Karpas-422 (cell line): ENCODE data around the gene SPEF2. TPM values are rescaled to one million over a fixed set of nuclear protein-coding genes. Genes with fewer than 3 reads are reported as not detected.

Experiments
- DNase-seq: peaks from one replicate; pipeline ENCODE4 v3.0.0-alpha.2; 2015
- H2AFZ ChIP-seq: fragments of 200-600 bp; sonication (generic); 2 replicates; pipeline ENCODE4 v1.6.1; 2014; ENCODE audit warnings: antibody characterized with exemption, low read length, mixed read lengths
- H3K27ac ChIP-seq: fragments of 200-600 bp; sonication (generic); 2 replicates; pipeline ENCODE4 v1.5.1; 2014; ENCODE audit warnings: mild to moderate bottlenecking, low read length, moderate library complexity
- H3K27me3 ChIP-seq: fragments of 200-600 bp; sonication (generic); 2 replicates; pipeline ENCODE4 v1.6.1; 2014; ENCODE audit warnings: low read length, mixed read lengths
- H3K36me3 ChIP-seq: fragments of 200-600 bp; sonication (generic); 2 replicates; pipeline ENCODE4 v1.6.1; 2014; ENCODE audit warnings: low read length, mixed read lengths; ENCODE audit not compliant: insufficient read depth
- H3K4me1 ChIP-seq: fragments of 200-600 bp; sonication (generic); 2 replicates; pipeline ENCODE4 v1.6.1; 2014; ENCODE audit warnings: mild to moderate bottlenecking, low read length, mixed read lengths
- H3K4me2 ChIP-seq: fragments of 200-600 bp; sonication (generic); 2 replicates; pipeline ENCODE4 v1.6.1; 2014; ENCODE audit warnings: low read length, low read depth, mild to moderate bottlenecking; ENCODE audit not compliant: poor library complexity, severe bottlenecking
- H3K4me3 ChIP-seq: fragments of 200-600 bp; sonication (generic); 2 replicates; pipeline ENCODE4 v1.5.1; 2014; ENCODE audit warnings: mild to moderate bottlenecking, antibody characterized with exemption, low read length, mixed read lengths
- H3K79me2 ChIP-seq: fragments of 200-600 bp; sonication (generic); 2 replicates; pipeline ENCODE4 v1.6.1; 2014; ENCODE audit warnings: mild to moderate bottlenecking, low read length, mixed read lengths
- H3K9ac ChIP-seq: fragments of 200-600 bp; sonication (generic); 2 replicates; pipeline ENCODE4 v1.6.0; 2014; ENCODE audit warnings: low read length
- H3K9me2 ChIP-seq: fragments of 200-600 bp; sonication (generic), shearing (Covaris generic); replicated peaks from 2 replicates; pipeline ENCODE4 v1.6.0; 2014; ENCODE audit warnings: mild to moderate bottlenecking, low read length, moderate library complexity; ENCODE audit not compliant: insufficient read depth
- H3K9me3 ChIP-seq: fragments of 300-700, 200-600 bp; sonication (generic); 2 replicates; pipeline ENCODE4 v1.6.1; 2014; ENCODE audit warnings: low read length, mixed read lengths
- H4K20me1 ChIP-seq: fragments of 200-600 bp; sonication (generic); 2 replicates; pipeline ENCODE4 v1.6.1; 2014; ENCODE audit warnings: mild to moderate bottlenecking, antibody characterized with exemption, low read length, low read depth; ENCODE audit not compliant: insufficient read depth
- total RNA-seq: library from RNA; depleted of rRNA; stranded (reverse); fragments of >200 nt; shearing (Covaris generic); gene quantifications from 2 replicates; pipeline ENCODE4 v1.2.3, GENCODE V29; 2014; ENCODE audit warnings: low replicate concordance

Gene SPEF2
- total RNA-seq, 1 experiment from 2014 or later, result not detected

DNA sequence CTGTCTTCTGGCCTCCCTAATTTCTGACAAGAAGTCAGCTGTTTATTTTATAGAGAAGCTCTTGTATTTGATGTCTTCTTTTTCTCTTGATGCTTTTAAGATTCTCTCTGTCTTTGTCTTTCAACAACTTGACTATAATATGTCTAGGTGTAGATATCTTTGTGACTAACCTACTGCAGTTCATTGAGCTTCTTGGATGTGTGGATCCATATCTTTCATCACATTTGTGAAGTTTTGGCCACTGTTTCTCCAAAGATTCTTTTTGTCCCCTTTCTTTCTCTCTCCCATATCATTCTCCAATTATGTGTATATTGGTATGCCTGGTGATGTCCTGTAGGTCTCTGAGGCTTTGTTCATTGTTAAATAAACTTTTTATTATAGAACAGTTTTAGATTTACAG, 16.7 kb downstream of the SPEF2 start:
- Histone ChIP-seq H3K27ac (no peak overlapping the region), H3K79me2 (no peaks in the 10 kb centered on the region), H4K20me1 (no peaks in the 10 kb centered on the region), H3K9me2 (no peaks in the 10 kb centered on the region), H3K27me3 (no peaks in the 10 kb centered on the region; the same call in 1 of the 2 replicates), H3K4me3 (no peak overlapping the region), H3K4me1 (no peaks in the 10 kb centered on the region), H3K36me3 (no peaks in the 10 kb centered on the region), H3K9ac (no peak overlapping the region), H3K4me2 (no peak overlapping the region), H2AFZ (no peak overlapping the region), H3K9me3 (peaks cover 6% of the 10 kb centered on the region; the same call in 1 of the 2 replicates)
- no peak for DNase-seq

- Histone ChIP-seq H3K27me3 (no peaks in the 10 kb centered on the region; the same call in 1 of the 2 replicates), H3K9me3 (no peaks in the 10 kb centered on the region), H2AFZ (no peak overlapping the region), H4K20me1 (no peaks in the 10 kb centered on the region), H3K4me3 (no peak overlapping the region), H3K4me1 (no peaks in the 10 kb centered on the region), H3K4me2 (no peak overlapping the region), H3K9me2 (no peaks in the 10 kb centered on the region), H3K79me2 (no peaks in the 10 kb centered on the region), H3K36me3 (no peaks in the 10 kb centered on the region), H3K9ac (no peak overlapping the region), H3K27ac (no peak overlapping the region)
- no peak for DNase-seq
Measured at GRCh38 chr5:35640623-35641022, 23.0 kb downstream of the SPEF2 start.

DNA sequence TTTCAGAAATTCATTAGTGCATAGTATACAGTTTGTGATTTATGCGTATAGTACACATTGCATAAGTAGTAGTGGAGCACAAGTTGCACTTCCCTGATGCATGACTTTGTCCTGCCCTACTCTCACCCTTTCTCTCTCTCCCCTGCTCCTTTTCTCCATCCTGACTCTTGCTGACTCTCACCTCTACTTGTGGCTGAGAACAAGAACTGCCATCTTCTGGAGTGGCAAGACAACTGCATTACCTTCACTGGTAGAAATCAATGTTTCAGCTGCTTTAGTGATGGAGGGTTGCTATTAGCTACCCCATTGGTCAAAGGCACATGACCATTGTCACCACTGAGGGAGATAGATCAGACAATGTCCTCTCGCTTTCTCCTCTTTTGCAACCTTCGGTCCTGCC, 26.9 kb downstream of the SPEF2 start:
- H3K27me3 ChIP-seq, result no peaks in the 10 kb centered on the region
- H4K20me1 ChIP-seq, result no peaks in the 10 kb centered on the region
- no peak for DNase-seq
- no peaks in the 10 kb centered on the region for H3K9me2 ChIP-seq
- no peak overlapping the region for H3K4me3 ChIP-seq
- H3K79me2 ChIP-seq, result no peaks in the 10 kb centered on the region
- H3K9ac ChIP-seq, result no peak overlapping the region
- no peaks in the 10 kb centered on the region for H3K4me1 ChIP-seq
- H3K36me3 ChIP-seq, result no peaks in the 10 kb centered on the region
- no peak overlapping the region for H3K27ac ChIP-seq
- H2AFZ ChIP-seq, result no peak overlapping the region
- no peaks in the 10 kb centered on the region for H3K9me3 ChIP-seq
- no peak overlapping the region for H3K4me2 ChIP-seq

DNA sequence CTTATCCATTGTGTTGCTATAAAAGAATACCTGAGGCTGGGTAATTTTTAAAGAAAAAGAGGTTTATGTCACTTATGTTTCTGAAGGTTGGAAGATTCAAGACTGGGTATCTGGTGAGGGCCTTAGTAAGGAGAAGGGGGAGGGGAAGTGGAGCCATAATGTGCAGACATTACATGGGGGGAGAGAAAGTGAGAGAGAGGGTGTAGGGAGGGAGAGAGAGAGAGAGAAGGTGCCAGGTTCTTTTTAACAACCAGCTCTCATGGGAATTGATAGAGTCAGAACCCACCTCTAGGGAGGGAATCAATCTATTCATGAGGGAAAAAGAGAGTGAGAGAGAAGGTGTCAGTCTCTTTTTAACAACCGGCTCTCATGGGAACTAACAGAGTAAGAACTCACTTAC, 29.5 kb downstream of the SPEF2 start:
- Histone ChIP-seq H2AFZ (no peak overlapping the region), H3K9me3 (no peaks in the 10 kb centered on the region), H3K79me2 (no peaks in the 10 kb centered on the region), H3K36me3 (no peaks in the 10 kb centered on the region), H3K4me3 (no peak overlapping the region), H4K20me1 (no peaks in the 10 kb centered on the region), H3K4me2 (no peak overlapping the region), H3K27ac (no peak overlapping the region), H3K4me1 (no peaks in the 10 kb centered on the region), H3K9ac (no peak overlapping the region), H3K9me2 (no peaks in the 10 kb centered on the region), H3K27me3 (no peaks in the 10 kb centered on the region)
- DNase-seq, result no peak

GRCh38 chr5:35647712-35648111, 30.0 kb downstream of the SPEF2 start:
- Histone ChIP-seq H3K9me3 (no peaks in the 10 kb centered on the region), H4K20me1 (no peaks in the 10 kb centered on the region), H3K79me2 (no peaks in the 10 kb centered on the region), H3K4me3 (no peak overlapping the region), H3K9me2 (no peaks in the 10 kb centered on the region), H3K4me2 (no peak overlapping the region), H3K27ac (no peak overlapping the region), H2AFZ (no peak overlapping the region), H3K9ac (no peak overlapping the region), H3K27me3 (no peaks in the 10 kb centered on the region), H3K4me1 (no peaks in the 10 kb centered on the region), H3K36me3 (no peaks in the 10 kb centered on the region)
- no peak for DNase-seq

DNA sequence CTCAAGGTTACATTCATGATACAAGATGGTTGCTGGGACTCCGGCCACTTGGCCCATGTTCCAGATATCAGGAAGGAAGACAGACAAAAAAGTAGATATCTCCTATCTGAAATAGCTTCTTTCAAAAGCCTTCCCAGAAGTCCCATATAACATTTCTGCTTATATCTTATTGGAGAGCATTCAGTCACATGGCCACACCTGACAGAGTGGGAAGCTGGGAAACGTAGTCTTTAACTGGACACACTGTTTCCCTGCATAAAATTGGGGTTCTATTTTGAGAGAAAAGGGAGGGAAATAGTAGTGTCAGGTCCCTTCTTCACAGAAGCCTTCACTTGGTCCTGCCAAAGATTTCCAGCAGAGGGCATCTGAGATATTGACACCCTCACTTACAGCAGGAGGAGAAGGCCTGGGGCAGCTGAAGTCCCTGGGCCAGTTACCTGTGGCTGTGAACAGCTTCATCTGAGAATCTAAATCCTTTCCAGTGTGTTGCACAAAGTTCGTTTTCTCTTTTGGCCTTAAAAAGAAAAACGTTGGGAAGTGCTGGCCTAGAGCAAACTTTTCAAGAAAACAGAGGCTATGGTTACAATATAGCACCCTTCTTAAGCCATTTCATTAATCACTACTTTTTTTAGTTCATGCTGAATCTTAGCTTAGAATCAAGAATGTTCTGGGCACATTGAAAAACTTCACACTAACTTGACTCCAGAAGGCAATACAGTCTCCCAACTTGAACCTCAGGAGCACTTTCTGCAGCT, 33.5 kb downstream of the SPEF2 start:
- Histone ChIP-seq H3K27ac (no peak overlapping the region), H3K4me2 (no peak overlapping the region), H3K9me3 (no peaks in the 10 kb centered on the region), H3K9ac (no peak overlapping the region), H2AFZ (no peak overlapping the region), H3K79me2 (no peaks in the 10 kb centered on the region), H3K36me3 (no peaks in the 10 kb centered on the region), H3K4me3 (no peak overlapping the region), H4K20me1 (no peaks in the 10 kb centered on the region), H3K27me3 (no peaks in the 10 kb centered on the region), H3K9me2 (no peaks in the 10 kb centered on the region), H3K4me1 (no peaks in the 10 kb centered on the region)
- peak; percentile 67 for DNase-seq

DNA sequence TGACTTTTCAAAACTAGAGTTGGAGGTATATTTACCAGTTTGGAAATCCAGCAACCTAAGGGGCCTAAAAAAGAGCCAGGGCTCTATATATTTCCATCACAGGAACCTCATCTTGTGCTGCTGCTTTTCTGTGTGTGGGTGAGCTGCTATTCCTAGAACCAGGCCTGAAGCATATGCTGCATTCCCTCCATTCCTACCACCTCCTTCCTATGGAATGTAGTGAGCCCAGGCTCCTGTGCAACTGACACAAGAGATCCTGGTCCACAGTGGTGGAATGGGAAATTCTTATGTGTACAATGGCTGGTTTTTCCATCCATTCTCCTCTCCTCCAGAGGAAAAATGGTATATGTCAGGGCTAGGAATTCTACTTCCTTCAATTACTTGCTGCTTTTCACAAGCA, 39.1 kb downstream of the SPEF2 start:
- Histone ChIP-seq H3K27ac (no peak overlapping the region), H3K4me2 (no peak overlapping the region), H3K9me2 (no peaks in the 10 kb centered on the region), H3K27me3 (no peaks in the 10 kb centered on the region), H3K9ac (no peak overlapping the region), H3K9me3 (no peaks in the 10 kb centered on the region), H3K4me3 (no peak overlapping the region), H4K20me1 (no peaks in the 10 kb centered on the region), H3K79me2 (no peaks in the 10 kb centered on the region), H3K36me3 (no peaks in the 10 kb centered on the region), H2AFZ (no peak overlapping the region), H3K4me1 (no peaks in the 10 kb centered on the region)
- DNase-seq, result no peak

DNA sequence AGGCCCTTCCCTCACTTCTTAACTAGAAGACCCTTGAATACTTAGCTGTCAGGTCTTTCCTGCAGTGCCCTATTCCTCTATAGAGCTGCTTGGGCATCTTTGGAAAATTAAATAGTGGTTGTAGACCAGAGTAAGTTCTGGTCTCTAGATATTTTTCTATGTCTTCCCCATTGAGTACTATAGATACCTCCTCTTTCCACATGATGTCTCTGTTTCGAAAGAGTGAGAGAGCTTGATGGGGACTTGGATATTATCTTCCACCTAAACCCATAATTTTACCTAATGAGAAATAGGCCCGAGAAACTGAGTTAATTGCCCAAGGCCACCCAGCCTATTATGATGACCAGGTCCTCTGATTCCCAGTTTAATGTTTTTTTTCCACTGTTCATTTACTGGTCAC, 40.2 kb downstream of the SPEF2 start:
- H3K4me1 ChIP-seq, result no peaks in the 10 kb centered on the region
- DNase-seq, result no peak
- H3K9ac ChIP-seq, result no peak overlapping the region
- no peaks in the 10 kb centered on the region for H3K9me3 ChIP-seq
- H3K4me2 ChIP-seq, result no peak overlapping the region
- no peaks in the 10 kb centered on the region for H3K9me2 ChIP-seq
- H3K36me3 ChIP-seq, result no peaks in the 10 kb centered on the region
- no peak overlapping the region for H3K27ac ChIP-seq
- H3K27me3 ChIP-seq, result no peaks in the 10 kb centered on the region
- H3K79me2 ChIP-seq, result no peaks in the 10 kb centered on the region
- no peaks in the 10 kb centered on the region for H4K20me1 ChIP-seq
- no peak overlapping the region for H2AFZ ChIP-seq
- H3K4me3 ChIP-seq, result no peak overlapping the region
